HG03571 (cell line): Measurements from ENCODE around the gene MICAL3.

Experiments
- ATAC-seq: cut with Tn5 transposase; IDR thresholded peaks from one replicate; pipeline ENCODE4 v1.9.1; 2021; ENCODE audit not compliant: unreplicated experiment

MICAL3 gene

DNA sequence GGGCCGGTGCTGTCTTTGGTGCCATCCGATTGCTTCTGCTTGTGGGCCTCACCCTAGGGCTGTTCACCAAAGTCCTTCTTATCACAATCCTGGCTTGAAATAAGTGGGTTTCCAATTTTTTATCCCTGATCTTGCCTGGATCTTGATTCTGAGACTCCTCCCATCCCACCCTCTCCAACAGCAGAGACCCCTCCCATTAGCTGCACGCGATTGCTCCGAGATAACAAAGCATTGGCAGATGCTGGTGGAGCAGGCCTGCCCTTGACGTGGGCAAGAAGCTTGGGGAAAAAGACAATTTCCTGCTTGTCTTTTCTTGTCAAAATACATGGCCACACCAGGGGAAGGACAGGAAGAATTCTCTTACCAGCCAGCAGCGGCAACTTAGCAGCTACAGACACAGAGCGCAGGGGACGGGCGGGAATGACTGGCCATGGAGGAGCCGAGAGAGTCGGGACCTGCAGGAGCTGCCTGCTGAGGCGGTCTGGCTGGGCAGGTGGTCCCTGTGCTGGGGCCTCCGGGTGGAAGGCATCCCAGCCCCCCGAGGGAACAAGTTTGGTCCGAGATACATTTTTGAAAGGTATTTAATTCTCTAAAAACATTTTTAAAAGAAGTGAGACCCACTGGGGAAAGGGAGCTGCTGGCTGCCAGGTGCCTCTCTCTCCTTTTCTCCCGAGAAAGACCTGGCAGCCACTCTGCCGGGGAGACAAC, 240.4 kb downstream of the MICAL3 start:
- no peak for ATAC-seq

GRCh38 chr22:17783312-17783711, 241.0 kb downstream of the MICAL3 start:
- no peak for ATAC-seq

DNA sequence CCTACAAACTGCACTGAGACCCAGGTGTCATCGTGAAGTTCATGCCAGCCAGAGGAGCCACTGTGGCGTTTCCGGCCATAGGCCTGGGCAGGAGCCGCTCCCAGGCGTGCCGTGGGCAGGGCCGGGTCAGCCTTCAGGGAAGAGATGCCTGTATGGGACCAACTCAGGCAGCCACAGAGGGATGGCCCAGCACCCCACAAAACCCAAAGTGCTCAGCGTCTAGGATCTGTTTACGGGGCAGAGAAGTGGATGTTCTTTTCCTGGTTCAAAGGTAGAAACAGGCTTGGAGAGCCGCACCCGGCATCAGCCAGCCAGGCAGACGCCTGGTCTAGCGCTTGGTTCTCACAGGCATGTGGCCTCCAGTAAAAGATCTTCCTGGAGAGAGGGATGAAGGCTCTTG, 241.7 kb downstream of the MICAL3 start:
- no peak for ATAC-seq

DNA sequence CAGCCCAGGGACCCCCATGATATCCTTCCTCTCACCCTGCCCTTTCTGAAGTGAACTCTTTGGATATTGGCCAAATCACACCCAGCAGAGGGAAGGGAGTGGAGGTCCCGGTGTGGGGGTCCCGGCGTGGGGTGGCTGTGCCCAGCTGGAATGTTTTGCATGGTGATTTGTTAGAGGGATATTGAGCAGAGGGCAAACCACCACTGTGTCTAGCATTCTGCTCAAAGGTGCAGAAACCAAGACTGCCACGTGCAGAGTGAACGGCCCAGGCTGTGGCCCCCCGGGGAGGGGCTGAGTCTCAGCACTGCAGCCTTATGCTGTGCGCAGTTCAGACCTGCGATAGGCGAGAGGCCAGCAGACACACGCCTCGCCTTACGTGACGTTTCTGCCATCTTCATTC, 242.2 kb downstream of the MICAL3 start:
- ATAC-seq, result no peak

GRCh38 chr22:17781319-17782031, 242.9 kb downstream of the MICAL3 start:
- ATAC-seq, result no peak

DNA sequence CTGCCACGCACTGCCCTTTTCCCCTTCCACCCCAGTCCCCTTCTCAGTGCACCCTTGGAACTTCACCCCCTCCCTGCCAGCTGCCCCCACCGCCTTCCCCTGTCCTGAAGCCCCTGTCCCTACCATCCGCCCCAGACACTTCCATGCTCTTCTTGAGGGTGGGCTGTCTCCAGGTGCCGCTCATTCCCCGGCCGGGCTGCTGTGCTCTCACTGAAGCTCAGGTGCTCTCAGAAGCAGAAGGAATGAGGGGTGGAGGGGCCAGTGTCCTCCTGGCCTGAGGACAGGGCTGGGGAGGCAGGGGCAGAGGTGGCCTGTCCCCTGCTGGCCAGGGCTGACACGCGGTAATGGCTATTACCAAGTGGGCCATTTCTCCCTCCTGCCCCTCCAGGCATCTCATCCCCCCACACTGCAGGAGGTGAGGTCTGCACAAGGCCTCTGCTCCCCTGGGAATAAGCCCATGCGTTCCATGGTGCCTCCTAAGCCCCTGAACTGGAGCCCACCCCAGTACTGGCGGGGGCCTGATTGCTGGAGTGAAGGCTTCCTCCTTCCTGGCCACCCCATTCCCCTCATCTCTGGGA, 243.5 kb downstream of the MICAL3 start:
- no peak for ATAC-seq

DNA sequence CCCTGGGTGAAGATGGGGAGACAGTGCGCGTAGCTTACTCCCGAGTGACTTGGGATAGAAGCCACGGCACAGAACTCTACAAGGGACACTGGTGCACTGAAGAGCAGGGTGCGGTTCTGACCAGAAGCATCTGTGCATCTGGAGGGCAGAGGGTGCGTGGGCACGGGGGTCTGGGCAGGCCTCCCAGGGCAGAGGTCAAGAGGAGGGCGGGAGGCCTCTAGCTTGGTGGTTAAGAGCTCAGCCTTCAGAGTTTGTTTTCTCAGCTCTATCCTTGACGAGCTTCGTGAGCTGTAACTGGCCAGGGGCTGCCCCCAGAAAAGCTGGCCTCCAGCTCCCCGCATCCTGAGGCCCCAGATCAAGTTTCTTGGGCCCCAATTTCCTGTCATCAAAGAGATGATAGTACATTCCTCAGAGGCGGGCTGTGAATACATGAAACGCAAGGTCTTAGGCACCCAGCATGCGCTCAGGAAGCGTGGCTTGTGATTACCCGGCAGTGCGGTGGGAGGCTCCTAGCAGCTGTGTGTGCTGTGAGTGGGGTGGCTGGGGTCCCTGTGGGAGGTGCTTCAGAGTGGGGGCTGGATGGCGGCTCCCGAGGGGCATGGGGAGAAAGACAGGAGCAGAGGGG, 244.1 kb downstream of the MICAL3 start:
- ATAC-seq, result no peak

DNA sequence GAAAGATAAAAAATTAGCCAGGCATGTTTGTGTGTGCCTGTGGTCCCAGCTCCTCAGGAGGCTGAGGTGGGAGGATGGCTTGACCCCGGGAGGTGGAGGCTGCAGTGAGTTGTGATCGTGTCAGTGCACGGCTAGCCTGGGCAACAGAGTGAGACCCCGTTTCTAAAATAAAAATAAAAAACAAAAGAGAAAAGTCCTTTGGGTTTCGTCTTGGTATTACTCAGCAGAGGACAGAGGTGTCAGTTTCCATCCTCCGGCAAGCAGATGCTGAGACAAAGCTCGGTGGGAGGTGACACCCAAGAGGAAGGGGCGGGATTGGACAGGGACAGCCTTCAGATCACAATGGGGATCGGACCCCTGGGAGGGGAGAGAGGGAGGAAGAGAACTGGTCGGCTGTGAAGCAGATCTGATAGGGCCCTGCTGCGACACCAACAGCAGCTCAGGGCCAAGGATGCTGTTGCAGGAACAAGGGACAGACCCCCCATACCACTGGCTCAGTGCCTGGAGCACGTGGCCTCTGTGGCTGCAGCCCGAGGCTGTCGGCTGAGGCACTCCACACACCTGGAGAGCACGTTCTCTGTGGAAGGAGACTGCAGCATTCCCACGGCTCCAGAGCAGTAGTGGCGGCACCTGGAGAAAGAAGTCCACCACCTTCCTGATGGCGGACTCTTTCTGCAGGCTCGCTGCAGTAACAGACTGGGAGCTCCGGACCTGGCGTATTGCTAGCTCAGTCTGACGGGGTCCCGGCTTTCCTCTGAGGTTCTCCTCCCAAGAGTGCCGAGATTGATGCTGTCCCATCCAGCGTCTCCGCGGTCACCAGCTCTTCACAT, 244.9 kb downstream of the MICAL3 start:
- ATAC-seq, result peak; percentile 31

- no peak for ATAC-seq
Observed at GRCh38 chr22:17778412-17778976, 245.9 kb downstream of the MICAL3 start.

DNA sequence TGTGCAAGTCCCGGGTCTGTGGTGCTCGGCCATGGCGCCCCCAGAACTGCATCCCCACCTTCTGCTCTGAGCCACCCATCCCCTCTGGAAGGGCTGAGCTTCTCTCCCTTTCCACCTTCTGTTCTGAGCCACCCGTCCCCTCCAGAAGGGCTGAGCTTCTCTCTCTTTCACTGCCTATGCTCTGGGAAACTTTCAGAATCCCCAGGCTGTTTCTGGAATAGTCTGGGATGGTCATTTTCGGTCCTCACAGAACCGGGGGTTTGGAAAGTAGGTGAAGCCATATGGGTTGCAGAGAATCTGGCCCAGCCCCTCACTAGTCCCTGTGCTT, 246.7 kb downstream of the MICAL3 start:
- no peak for ATAC-seq

DNA sequence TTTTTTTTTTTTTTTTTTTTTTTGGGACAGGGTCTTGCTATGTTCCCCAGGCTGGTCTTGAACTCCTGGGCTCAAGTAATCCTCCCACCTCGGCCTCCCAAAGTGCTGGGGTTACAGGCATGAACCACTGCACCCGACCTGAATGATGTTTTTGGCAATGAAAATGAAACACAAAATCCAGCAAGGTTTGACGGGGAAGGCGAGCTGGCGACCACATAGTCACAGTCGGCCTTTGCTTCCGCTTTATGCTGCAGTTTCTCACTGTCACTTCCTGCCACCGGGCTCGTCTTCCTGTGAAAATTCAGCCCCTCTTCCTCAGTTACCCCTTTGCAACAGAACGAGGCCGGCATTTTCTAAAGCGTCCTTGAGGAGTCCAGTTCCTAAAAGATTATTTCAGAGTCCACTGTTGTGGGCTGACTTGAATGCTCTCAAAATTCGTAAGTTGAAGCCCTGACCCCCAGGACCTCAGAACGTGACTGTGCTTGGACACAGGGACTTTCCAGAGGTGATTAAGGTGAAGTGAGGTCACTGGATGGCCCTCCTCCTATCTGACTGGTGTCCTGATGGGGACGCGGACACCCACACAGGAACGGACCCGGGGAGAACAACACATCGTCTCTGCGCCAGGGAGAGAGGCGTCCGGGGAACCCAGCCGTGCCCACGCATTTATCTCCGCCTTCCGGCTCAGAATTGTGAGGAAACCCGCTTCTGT, 247.2 kb downstream of the MICAL3 start:
- ATAC-seq, result peak; percentile 20

DNA sequence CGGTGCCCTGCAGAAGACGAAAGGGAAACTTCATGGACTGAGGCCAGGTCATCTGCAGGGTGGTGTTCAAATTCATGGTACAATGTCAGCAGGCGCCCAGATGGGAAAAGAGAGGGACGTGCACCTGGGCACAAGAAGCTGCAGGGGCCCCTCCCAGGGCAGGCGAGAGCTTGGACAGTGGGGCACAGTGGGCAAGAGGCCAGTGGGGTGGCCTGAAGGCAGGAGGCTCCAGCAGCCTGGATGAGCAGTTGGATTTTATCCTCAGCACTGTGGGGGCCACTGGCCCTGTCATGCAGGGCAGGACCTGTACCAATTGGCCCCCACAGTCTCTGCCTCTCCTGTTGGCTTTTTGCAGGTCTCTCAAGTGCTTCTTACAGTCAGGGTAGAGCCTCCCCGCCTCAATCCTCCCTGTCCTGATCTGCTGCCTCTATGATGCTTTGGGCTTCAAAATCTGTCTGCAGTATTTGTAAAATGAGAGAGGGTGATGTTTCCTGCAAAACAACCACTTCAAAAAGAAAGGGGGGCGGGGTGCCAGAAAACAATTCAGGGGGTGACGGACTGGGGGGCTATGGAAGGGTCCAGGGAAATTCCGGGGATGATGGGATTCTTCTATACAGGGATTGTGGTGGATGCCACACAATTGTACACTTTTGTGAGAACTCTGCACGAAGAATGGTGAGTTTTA, 248.4 kb downstream of the MICAL3 start:
- ATAC-seq, result no peak

DNA sequence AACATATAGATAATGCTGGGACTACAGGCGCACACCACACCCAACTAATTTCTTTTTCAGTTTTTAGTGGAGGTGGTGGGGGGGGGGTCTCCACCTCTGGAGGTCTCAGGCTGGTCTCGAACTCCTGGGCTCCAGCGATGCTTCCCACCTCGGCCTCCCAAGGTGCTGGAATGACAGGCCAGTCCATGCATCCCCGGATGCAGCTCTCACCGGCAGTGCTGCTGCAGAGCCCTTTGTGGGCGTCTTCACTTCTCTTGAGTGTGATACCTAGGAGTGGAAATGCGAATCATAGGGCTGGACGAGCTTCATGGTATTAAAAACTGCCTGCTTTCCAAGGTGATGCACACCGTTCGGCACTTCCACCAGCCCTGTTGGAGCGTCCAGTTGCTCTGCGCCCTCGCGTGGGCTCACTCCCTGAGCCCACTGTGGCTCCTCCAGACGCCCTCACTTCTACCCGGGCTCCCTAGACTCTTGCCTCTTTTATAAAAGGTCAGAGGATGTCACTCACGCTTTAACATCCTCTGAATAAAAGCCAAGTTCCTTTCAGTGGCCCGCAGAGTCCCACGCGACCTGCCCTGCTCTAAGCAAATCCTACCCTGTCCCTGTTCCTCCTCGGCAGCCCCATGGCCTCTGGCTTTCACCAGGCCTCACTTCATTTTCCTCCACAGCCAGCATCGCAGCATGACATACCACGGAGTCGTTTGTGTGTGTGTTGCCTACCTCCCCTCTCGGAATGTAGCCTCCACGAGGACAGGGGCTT, 249.3 kb downstream of the MICAL3 start:
- ATAC-seq, result no peak

DNA sequence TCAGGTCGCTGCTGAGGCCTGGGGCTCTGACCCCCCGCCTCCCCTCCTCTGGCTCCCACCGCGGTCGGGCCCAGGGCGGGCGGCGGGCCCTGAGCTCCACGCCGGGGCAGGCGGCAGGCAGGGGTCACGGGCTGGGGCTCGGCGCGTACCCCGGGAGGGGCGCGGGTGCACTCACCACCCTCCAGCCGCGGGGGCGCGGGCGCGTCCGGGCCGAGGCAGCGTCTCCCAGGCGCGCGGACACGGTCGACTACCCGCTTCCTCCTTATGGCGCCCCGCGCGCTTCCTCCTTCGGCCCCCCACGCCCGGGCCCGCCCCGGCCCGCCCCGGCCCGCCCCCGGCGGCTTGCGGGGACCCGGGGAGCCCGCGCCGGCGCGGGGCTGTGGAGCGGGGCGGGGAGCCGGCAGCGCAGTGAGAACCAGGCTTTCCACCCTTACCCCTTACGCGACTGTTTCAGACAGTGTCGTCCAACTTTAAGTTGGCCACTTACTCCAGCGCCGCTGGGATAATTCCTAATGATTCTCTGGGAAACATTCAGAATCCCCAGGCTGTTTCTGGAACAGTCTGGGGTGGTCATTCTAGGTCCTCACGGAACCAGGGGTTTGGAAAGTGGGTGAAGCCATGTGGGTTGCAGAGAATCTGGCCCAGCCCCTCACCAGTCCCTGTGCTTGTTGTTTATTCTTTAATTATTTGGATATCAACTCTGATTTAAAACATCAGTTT, 250.0 kb downstream of the MICAL3 start, which contains the start of gene BID:
Gene BID, minus strand, starts transcription at position 264 of the 720 bp plus-strand sequence. CDS start 24,353 bp downstream, outside the sequence.
- no peak for ATAC-seq

DNA sequence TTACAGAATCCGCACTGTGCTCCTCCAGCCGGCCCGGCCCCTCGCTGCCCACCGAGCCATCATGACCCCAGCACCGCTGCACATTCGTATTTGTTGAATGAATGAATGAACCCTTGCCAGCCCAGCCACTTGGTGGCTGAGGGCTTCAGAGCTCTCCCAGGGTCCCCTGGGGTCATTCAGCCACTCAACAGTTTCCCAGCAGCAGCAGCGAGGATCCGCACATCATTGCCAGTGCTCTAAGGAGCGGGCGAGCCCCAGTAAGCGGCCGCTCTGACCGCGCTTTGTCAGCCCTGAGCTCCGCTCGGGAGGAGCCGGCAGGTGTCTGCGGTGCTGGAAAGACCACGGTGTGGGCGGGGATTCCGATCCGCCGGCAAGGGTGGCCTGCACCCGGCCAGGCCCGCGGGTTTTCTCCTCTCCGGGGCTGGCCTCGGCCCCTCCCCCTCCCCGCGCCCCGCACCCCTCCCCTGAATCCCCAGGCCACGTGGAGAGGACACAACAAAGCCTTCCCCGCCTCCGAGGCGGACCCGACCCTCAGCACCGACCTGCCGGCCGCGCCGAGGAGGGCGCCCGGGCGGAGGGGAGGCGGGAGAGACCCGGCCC, 250.7 kb downstream of the MICAL3 start:
- no peak for ATAC-seq

- ATAC-seq, result no peak
Observed at GRCh38 chr22:17772958-17773605, 251.3 kb downstream of the MICAL3 start.
